Loucy (cell line): ENCODE results near the gene ZNF670.

Source experiments
- EZH2phosphoT487 ChIP-seq: fragments of 200-600 bp; IDR thresholded peaks from 2 replicates; pipeline ENCODE4 v1.6.1; 2018; ENCODE audit warnings: antibody characterized with exemption, mild to moderate bottlenecking, moderate library complexity, borderline replicate concordance
- TF ChIP-seq, protein P1 (sequence below): fragments of 200-600 bp; sonication (generic); conservative IDR thresholded peaks from 2 replicates; pipeline ENCODE4 v1.5.1; 2014; ENCODE audit warnings: mild to moderate bottlenecking, antibody characterized with exemption, low read length

DNA sequence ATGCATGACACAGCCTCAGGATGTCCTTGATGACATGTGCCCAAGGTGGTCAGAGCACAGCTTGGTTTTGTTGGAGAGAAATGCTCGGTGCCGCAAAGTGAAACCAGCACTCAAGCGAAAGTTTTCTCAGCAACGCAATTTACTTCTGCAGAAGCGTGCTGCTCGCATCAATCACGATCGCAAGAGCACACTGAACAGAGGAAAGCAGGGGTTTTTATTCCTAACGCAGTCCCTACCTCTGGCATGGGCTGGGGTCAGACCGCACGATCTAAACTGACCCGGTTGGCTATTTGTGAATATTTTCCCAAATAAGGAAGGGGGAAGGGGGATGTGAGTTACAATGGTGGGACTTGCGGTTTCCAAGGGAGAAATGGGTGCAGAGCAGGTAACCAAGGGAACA lies 26.4 kb upstream of the ZNF670 start:
- TF ChIP-seq, protein P1, sequence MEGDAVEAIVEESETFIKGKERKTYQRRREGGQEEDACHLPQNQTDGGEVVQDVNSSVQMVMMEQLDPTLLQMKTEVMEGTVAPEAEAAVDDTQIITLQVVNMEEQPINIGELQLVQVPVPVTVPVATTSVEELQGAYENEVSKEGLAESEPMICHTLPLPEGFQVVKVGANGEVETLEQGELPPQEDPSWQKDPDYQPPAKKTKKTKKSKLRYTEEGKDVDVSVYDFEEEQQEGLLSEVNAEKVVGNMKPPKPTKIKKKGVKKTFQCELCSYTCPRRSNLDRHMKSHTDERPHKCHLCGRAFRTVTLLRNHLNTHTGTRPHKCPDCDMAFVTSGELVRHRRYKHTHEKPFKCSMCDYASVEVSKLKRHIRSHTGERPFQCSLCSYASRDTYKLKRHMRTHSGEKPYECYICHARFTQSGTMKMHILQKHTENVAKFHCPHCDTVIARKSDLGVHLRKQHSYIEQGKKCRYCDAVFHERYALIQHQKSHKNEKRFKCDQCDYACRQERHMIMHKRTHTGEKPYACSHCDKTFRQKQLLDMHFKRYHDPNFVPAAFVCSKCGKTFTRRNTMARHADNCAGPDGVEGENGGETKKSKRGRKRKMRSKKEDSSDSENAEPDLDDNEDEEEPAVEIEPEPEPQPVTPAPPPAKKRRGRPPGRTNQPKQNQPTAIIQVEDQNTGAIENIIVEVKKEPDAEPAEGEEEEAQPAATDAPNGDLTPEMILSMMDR = no peak
- no peak for TF ChIP-seq EZH2phosphoT487
